Eye (tissue), 1 donor: ENCODE results near the gene DUS3L.
"Not testable (repeated sequence)": the region's sequence is repeated elsewhere in the genome, so short reads cannot be mapped to it uniquely, and the experiment has no call there.

Experiments used
- DNase-seq: peaks from one replicate; pipeline ENCODE4 v3.0.0-alpha.2; 2015

Gene DUS3L

DNA sequence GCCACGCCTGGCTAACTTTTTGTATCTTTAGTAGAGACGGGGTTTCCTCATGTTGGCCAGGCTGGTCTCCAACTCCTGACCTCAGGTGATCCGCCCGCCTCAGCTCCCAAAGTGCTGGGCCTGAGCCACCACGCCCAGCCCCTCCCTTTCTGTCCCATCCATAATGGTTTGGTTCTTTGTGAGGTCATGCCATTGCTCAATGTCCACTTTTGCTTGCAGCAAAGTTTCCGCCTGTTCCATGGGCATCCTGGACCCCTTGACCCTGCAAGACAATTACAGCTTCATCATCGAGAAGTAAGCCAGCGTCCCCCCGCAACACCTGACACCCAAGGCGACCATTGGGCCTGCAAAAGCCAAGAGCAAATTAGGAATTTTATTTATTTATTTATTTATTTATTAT lies 23.0 kb downstream of the DUS3L start:
- DNase-seq = no peak

- no peak for DNase-seq
Observed at GRCh38 chr19:5765220-5765619, 25.7 kb downstream of the DUS3L start.

DNA sequence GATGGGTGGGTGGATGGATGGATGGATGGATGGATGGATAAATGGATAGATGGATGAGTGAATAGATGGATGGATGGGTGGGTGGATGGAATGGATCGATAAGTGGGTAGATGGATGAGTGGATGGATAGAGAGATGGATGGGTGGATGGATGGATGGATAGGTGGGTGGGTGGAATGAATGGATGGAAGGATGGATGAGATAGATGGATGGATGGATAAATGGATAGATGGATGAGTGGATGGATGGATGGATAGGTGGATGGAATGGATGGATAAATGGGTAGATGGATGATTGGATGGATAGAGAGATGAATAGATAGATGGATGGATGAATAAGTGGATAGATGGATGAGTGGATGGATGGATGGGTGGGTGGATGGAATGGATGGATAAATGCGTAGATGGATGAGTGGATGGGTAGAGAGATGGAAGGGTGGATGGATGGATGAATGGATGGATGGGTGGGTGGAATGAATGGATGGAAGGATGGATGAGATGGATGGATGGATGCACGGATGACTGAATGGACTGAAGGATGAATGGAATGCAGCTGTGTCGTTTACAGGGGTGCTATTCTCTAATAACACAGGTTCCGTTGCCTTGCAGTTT lies 28.2 kb downstream of the DUS3L start:
- no peak for DNase-seq

DNA sequence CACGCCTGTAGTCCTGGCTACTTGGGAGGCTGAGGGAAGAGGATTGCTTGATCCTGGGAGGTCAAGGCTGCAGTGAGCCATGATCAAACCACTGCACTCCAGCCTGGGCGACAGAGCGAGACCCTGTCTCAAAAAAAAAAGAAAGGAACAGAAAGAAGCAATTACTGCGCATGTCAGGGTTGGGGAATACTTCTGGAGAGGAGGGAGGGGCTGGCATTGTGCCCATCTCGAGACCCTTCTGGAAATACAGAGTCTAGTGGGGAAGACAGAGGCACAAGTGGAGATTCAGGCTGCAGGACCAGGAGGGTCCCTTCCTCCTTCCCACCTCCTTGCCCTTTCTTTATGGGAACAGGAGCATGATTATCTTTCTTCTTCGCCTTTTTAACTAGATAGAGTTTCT lies 37.2 kb downstream of the DUS3L start:
- DNase-seq = no peak

DNA sequence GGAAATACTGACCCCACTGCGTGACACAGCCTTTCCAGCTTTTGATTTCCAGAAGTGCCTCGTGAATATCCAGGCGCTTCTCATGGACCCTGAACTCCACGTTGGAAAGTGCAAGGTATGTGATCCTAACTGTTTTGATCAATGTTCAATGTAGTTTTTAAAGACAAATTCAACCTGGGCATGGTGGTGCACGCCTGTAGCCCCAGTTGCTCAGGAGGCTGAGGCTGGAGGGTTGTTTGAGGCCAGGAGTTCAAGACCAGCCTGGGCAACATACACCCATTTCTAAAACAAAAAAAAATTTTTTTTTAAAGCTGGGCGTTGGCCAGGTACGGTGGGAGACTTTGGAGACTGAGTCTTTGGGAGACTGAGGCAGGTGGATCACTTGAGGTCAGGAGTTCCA lies 39.3 kb downstream of the DUS3L start:
- no peak for DNase-seq

DNA sequence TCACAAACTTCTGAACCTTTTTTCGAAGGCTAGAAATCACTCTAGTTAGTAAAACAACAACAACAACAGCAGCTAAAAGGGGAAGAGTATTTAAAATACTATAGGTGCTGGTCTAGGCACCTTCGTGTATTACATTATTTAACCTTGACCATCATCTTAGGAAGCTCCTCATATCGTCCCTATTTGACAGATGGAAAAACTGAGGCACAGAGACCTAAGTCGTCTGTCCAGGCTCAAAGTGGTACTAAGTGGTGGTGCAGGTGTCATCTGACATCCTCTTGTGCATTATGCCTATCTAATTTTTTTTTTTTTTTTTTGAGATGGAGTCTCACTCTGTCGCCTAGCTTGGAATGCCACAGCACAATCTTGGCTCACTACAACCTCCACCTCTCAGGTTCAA lies 41.5 kb downstream of the DUS3L start:
- DNase-seq = no peak

DNA sequence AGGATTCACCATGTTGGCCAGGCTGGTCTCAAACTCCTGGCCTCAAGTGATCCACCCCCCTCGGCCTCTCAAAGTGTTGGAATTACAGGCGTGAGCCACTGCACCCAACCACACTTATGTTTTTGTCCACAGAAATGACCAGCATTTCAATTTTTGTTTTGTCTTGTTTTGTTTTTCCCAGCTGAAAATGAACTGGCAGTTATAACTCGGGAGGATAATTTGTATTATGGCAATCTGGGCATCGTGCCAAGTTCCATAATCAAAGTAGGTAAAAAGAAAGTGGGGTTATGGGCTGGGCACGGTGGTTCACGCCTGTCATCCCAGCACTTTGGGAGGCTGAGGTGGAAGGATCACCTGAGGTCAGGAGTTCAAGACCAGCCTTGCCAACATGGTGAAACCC lies 42.0 kb downstream of the DUS3L start:
- not testable (repeated sequence) for DNase-seq

GRCh38 chr19:5744999-5745398 lies 46.0 kb downstream of the DUS3L start:
- not testable (repeated sequence) for DNase-seq

GRCh38 chr19:5743630-5744029 lies 47.3 kb downstream of the DUS3L start:
- DNase-seq = no peak

- no peak for DNase-seq
Observed at GRCh38 chr19:5742051-5742450, 48.9 kb downstream of the DUS3L start.

- DNase-seq = no peak
Observed at GRCh38 chr19:5738423-5738822, 52.5 kb downstream of the DUS3L start.
